Hepatocyte (in vitro differentiated cells): ENCODE results near the gene CCR1. TPM values are rescaled to one million over a fixed set of nuclear protein-coding genes. Genes with fewer than 3 reads are reported as not detected.

Experiments
- DNase-seq: peaks from one replicate; pipeline ENCODE4 v3.0.0-alpha.2; 2016; ENCODE audit warnings: low spot score
- H2AFZ ChIP-seq: fragments of 200-600 bp; sonication (generic); 2 replicates; pipeline ENCODE4 v1.6.0; 2016; ENCODE audit warnings: antibody characterized with exemption, mild to moderate bottlenecking
- H3K27ac ChIP-seq: fragments of 200-600 bp; sonication (generic); 2 replicates; pipeline ENCODE4 v1.5.1; 2016; ENCODE audit warnings: mild to moderate bottlenecking
- H3K27me3 ChIP-seq: fragments of 200-600 bp; sonication (generic); 2 replicates; pipeline ENCODE4 v1.6.1; 2016
- H3K36me3 ChIP-seq: fragments of 200-600 bp; sonication (generic); replicated peaks from 2 replicates; pipeline ENCODE4 v1.5.1; 2016; ENCODE audit warnings: low read depth; ENCODE audit not compliant: insufficient read depth
- H3K4me1 ChIP-seq: fragments of 200-600 bp; sonication (generic); 2 replicates; pipeline ENCODE4 v1.5.1; 2016; ENCODE audit warnings: mild to moderate bottlenecking, moderate library complexity; ENCODE audit not compliant: insufficient read depth
- H3K4me2 ChIP-seq: fragments of 200-600 bp; sonication (generic); 2 replicates; pipeline ENCODE4 v1.6.0; 2016
- H3K4me3 ChIP-seq: fragments of 200-600 bp; sonication (generic); 2 replicates; pipeline ENCODE4 v1.5.1; 2016; ENCODE audit warnings: mild to moderate bottlenecking
- H3K79me2 ChIP-seq: fragments of 200-600 bp; sonication (generic); 2 replicates; pipeline ENCODE4 v1.6.0; 2017; ENCODE audit warnings: mild to moderate bottlenecking
- H3K9me2 ChIP-seq: fragments of 200-600 bp; sonication (generic); replicated peaks from 2 replicates; pipeline ENCODE4 v1.6.0; 2017; ENCODE audit warnings: mild to moderate bottlenecking; ENCODE audit not compliant: insufficient read depth
- H3K9me3 ChIP-seq: fragments of 200-600 bp; sonication (generic); 2 replicates; pipeline ENCODE4 v1.5.1; 2016; ENCODE audit warnings: low read depth, mild to moderate bottlenecking
- H4K20me1 ChIP-seq: fragments of 200-600 bp; sonication (generic); 2 replicates; pipeline ENCODE4 v1.6.0; 2016; ENCODE audit warnings: mild to moderate bottlenecking; ENCODE audit not compliant: insufficient read depth, poor library complexity, severe bottlenecking
- EZH2 ChIP-seq: fragments of 200-600 bp; sonication (generic); IDR thresholded peaks from 2 replicates; pipeline ENCODE4 v1.6.1; 2016; ENCODE audit warnings: antibody characterized with exemption, mild to moderate bottlenecking, borderline replicate concordance
- EZH2phosphoT487 ChIP-seq: fragments of 200-600 bp; sonication (generic); IDR thresholded peaks from one replicate; pipeline ENCODE4 v1.6.1; 2018; ENCODE audit warnings: antibody characterized with exemption, mild to moderate bottlenecking, low read depth, moderate library complexity; ENCODE audit not compliant: unreplicated experiment, severe bottlenecking
- WGBS: methylation state at CpG from one replicate; pipeline ENCODE4 v1.1.6; 2016; ENCODE audit warnings: low lambda C conversion rate; ENCODE audit errors: missing lambda C conversion rate; 5-methylcytosine and 5-hydroxymethylcytosine counted together
- polyA plus RNA-seq: library from polyadenylated mRNA; unstranded; fragments of >200 nt; fragmentation: Nextera tagmentation; extraction: Ambion mirVana; gene quantifications from 2 replicates; pipeline ENCODE4 v1.2.1, GENCODE V29; 2016
- total RNA-seq: library from RNA; depleted of rRNA; stranded (reverse); fragments of >200 nt; gene quantifications from 2 replicates; pipeline ENCODE4 v1.2.3, GENCODE V29; 2014
- TF ChIP-seq, protein P1 (sequence below): fragments of 200-600 bp; sonication (generic); IDR thresholded peaks from 2 replicates; pipeline ENCODE4 v1.5.1; 2016; ENCODE audit warnings: antibody characterized with exemption, mild to moderate bottlenecking; ENCODE audit not compliant: poor library complexity

CCR1 gene
- total and polyA plus RNA-seq, 2 experiments from 2014 or later, result 1.8 to 3.5 TPM

DNA sequence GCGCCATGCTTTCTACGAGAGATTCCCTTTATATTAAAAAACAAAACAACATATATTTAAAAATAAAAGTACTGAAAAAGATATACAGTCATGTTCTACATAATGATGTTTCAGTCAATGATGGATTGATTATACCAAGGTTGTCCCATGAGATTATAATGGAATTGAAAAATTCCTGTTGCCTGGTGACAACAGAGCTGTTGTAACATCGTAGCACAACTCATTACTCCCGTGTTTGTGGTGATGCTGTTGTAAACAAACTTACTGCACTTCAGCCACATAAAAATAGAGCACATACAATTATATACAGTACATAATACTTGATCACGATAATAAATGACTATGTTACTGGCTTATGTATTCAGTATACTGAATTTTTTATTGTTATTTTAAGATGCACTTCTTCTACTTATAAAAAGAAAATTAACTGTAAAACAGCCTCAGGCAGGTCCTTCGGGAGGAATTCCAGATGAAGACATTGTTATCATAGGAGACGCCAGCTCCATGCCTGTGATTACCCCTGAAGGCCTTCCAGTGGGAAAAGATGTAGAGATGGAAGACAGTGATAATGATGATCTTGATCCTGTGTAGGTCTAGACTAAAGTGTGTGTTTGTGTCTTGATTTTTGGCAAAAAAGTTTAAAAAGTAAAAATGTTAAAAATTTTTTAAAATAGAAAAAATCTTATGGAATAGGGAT, 11.7 kb downstream of the CCR1 start:
- Histone ChIP-seq H3K36me3 (no peaks in the 10 kb centered on the region), H3K9me3 (no peaks in the 10 kb centered on the region), H3K4me3 (no peak overlapping the region), H4K20me1 (no peaks in the 10 kb centered on the region), H3K79me2 (no peaks in the 10 kb centered on the region), H3K4me1 (no peaks in the 10 kb centered on the region), H3K4me2 (no peak overlapping the region), H3K27ac (no peak overlapping the region), H2AFZ (no peak overlapping the region), H3K27me3 (no peaks in the 10 kb centered on the region), H3K9me2 (no peaks in the 10 kb centered on the region)
- WGBS, result 72% methylated on average over 7 of the region's 7 CpGs
- TF ChIP-seq EZH2 (no peak), EZH2phosphoT487 (no peak)
- TF ChIP-seq, protein P1, sequence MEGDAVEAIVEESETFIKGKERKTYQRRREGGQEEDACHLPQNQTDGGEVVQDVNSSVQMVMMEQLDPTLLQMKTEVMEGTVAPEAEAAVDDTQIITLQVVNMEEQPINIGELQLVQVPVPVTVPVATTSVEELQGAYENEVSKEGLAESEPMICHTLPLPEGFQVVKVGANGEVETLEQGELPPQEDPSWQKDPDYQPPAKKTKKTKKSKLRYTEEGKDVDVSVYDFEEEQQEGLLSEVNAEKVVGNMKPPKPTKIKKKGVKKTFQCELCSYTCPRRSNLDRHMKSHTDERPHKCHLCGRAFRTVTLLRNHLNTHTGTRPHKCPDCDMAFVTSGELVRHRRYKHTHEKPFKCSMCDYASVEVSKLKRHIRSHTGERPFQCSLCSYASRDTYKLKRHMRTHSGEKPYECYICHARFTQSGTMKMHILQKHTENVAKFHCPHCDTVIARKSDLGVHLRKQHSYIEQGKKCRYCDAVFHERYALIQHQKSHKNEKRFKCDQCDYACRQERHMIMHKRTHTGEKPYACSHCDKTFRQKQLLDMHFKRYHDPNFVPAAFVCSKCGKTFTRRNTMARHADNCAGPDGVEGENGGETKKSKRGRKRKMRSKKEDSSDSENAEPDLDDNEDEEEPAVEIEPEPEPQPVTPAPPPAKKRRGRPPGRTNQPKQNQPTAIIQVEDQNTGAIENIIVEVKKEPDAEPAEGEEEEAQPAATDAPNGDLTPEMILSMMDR, result no peak
- DNase-seq, result no peak

DNA sequence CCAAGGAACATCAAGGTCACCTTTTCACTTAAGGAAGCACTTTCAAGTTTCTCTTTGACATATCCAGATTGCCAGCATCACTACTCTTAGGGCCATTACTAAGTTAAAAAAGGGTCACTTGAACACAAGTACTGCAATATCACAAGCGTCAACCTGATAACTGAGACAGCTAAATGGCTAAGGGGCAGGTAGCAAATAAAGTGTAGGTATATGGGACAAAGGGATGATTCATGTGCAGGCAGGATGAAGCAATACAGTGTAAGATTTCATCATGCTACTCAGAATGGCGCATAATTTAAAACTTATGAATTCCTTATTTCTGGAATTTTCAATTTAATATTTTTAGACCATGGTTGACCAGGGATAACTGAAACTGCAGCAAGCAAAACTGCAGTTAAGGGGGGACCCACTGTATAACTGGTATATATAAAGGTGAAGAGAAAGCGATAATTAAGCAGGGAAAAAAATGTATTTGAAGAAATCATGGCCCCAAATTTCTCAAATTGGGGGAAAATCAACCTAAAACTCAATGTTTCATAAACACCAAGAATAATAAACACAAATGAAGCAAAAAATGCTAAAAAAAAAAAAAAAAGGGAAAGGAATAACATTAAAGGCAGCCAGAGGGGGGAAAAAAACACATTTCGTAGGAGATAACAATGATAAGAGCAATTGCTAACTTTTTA, 13.1 kb downstream of the CCR1 start:
- Histone ChIP-seq H3K4me1 (no peaks in the 10 kb centered on the region), H3K9me2 (no peaks in the 10 kb centered on the region), H3K27ac (no peak overlapping the region), H4K20me1 (no peaks in the 10 kb centered on the region), H3K4me3 (no peak overlapping the region), H2AFZ (no peak overlapping the region), H3K79me2 (no peaks in the 10 kb centered on the region), H3K9me3 (no peaks in the 10 kb centered on the region), H3K27me3 (no peaks in the 10 kb centered on the region), H3K4me2 (no peak overlapping the region), H3K36me3 (no peaks in the 10 kb centered on the region)
- WGBS, result 85% methylated on average over 4 of the region's 4 CpGs
- TF ChIP-seq, protein P1, result no peak
- no peak for TF ChIP-seq EZH2
- no peak for TF ChIP-seq EZH2phosphoT487
- DNase-seq, result no peak

DNA sequence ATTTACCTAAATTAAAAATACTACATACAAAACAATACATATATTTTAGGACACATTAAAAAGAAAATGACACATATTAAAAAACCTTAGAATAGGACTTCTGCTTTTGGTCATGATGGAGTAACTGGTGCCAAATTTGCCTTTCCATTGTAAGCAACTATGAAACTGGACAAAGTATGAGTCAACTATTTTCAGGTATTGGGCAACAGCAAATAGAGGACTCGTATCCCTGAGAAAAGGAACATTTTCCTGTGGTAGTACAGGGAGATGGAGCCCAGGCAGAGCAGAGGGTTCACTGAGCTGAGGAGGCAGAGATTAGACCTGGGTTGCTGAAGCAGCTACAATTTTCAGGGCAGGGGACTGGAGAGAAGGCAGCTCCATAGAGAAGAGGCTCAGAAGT, 14.7 kb downstream of the CCR1 start:
- no peaks in the 10 kb centered on the region for H3K9me2 ChIP-seq
- H3K27ac ChIP-seq, result no peak overlapping the region
- H3K9me3 ChIP-seq, result no peaks in the 10 kb centered on the region
- WGBS, result 90% methylated on average over 1 of the region's 1 CpG
- no peak for DNase-seq
- H2AFZ ChIP-seq, result no peak overlapping the region
- TF ChIP-seq EZH2 (no peak), EZH2phosphoT487 (no peak)
- TF ChIP-seq, protein P1, result no peak
- no peak overlapping the region for H3K4me2 ChIP-seq
- no peaks in the 10 kb centered on the region for H3K36me3 ChIP-seq
- H3K27me3 ChIP-seq, result no peaks in the 10 kb centered on the region
- H3K79me2 ChIP-seq, result no peaks in the 10 kb centered on the region
- H3K4me1 ChIP-seq, result no peaks in the 10 kb centered on the region
- no peak overlapping the region for H3K4me3 ChIP-seq
- H4K20me1 ChIP-seq, result no peaks in the 10 kb centered on the region
